ENCODE measurements around the gene EPS15.
"Not testable (repeated sequence)": the region's sequence is repeated elsewhere in the genome, so short reads cannot be mapped to it uniquely, and the experiment has no call there.

Gene EPS15

DNA sequence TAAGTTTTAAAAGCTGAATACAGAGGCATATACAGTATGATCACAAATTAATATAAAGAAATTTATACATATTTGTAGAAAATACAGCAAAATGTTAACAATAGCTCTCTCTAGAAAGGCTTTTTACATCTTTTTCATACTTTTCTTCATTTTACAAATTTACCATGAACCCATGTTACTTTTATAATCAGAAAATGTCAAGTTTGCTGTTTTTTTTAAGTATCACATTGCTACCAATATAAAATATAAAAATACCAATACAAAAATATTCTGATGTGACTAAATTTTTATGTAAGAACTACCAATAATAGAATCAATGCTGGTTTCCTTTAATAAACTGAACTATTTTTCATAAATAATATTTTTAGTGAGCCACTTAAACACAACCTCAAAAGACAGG, 104.3 kb downstream of the EPS15 start:
- no peak for DNase-seq (ENCODE audit: low read depth)
- no peak overlapping the region for H3K4me3 ChIP-seq (ENCODE audit: low read depth, low read length)
- TF ChIP-seq CTCF (IDR thresholded peaks at IDR 0.05; ENCODE audit: insufficient read depth, low read depth, low read length, missing control alignments) = no peak

DNA sequence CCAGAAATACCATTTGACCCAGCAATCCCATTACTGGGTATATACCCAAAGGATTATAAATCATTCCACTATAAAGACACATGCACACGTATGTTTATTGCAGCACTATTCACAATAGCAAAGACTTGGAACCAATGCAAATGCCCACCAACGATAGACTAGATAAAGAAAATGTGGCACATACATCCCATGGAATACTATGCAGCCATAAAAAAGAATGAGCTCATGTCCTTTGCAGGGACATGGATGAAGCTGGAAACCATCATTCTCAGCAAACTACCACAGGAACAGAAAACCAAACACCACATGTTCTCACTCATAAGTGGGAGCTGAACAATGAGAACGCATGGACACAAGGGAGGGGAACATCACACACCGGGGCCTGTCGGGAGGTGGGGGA, 107.2 kb downstream of the EPS15 start:
- H3K4me3 ChIP-seq (ENCODE audit: low read depth, low read length) = not testable (repeated sequence)

DNA sequence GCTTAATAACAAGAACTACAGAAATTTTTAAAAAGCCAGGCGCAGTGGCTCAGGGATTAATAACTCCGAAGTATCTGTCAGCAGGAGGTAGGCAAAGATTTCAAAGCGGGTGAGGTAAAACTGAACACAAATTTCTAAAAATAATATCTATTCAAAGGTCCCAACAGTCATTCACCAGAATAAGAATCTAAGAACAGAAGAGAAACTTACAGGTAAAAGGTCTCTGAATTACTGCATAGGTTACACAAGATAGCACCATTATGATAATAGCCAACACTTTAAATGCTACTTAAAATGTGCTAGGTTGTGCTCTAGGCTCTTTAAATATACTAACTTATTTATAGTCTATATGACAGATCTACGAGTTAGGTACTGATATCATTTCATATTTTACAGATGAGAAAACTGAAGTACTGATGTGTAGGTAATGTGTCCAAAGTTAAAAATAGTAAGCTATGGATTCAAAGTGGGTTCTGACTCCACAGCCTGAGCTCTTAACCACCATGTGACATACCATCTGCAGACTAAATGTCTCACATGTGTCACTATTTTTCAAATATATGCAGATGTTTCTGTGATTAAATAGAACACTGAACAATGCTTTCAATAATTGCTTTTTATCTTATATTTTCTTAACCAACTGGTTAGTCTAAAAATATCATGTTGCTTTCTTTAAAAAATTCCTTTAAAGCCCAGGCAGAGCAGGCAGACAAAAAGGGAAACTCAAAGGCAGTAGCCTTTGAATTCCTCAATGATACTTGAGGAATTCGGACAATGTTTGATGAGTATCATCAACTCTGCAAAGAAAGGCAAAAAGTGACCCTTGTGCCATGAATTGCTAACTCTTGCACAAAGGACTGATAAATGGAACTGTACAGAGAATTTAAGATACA, 108.3 kb downstream of the EPS15 start:
- DNase-seq (ENCODE audit: low read depth) = peak; percentile 24
- H3K4me3 ChIP-seq (ENCODE audit: low read depth, low read length) = no peak overlapping the region
- TF ChIP-seq CTCF (IDR thresholded peaks at IDR 0.05; ENCODE audit: insufficient read depth, low read depth, low read length, missing control alignments) = no peak

More for the DNA sequence above, 107.2 kb downstream of the EPS15 start:
- not testable (repeated sequence) for DNase-seq (ENCODE audit: low read depth)

DNA sequence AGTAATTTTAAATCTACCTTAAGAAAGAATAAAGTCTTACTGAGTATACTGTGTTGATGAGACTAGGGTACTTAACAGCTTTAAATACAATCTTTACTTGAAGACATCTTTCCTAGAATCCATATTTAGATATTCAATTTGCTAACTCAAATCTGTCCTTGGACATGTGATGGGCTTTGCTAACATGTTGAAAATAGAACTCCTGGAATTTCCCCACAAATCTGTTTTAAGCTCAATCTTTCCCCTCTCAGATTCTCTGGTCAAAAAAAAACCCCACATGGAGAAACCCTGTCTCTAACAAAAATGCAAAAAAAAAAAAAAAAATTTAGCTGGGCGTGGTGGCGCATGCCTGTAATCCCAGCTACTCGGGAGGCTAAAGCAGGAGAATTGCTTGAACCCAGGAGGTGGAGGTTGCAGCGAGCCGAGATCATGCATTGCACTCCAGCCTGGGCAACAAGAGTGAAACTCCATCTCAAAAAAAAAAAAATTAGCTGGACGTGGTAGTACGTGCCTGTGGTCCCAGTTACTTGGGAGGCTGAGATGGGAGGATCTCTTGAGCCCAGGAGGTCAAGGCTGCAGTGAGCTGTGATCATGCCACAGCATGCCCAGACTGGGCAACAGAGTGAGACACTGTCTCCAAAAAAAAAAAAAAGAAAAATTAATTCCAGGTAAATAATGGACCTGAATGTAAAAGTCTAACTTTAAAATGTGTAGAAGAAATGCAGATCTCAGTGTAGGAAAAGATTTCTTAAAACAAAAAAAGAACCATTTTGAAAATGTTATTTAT, 109.1 kb downstream of the EPS15 start:
- DNase-seq (ENCODE audit: low read depth) = peak; percentile 43
- not testable (repeated sequence) for H3K4me3 ChIP-seq (ENCODE audit: low read depth, low read length)

DNA sequence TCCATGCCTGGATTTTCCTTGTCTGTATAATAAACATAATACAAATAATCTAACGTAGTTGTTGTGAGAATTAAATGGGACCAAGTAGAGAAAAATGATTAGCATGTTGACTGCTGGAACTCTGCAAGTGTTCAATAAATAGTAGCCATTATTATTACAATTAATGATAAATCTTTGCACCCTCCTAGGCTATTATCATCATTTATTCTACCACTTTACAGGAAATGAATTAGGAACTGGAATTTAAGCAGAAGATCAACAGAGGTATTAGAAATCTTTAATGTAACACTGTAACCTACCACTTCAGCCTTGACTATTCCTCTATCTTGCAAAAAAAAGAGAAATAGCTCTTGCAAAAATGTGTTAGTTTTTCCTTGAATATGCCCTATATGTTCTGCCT, 126.8 kb downstream of the EPS15 start:
- no peak for DNase-seq (ENCODE audit: low read depth)
- TF ChIP-seq CTCF (IDR thresholded peaks at IDR 0.05; ENCODE audit: insufficient read depth, low read depth, low read length, missing control alignments) = no peak
- H3K4me3 ChIP-seq (ENCODE audit: low read depth, low read length) = no peak overlapping the region

- DNase-seq (ENCODE audit: low read depth); H3K4me3 ChIP-seq (ENCODE audit: low read depth, low read length): not testable (repeated sequence)
These were observed 128.4 kb downstream of the EPS15 start for GRCh38 chr1:51390641-51391040.

- not testable (repeated sequence) for H3K4me3 ChIP-seq (ENCODE audit: low read depth, low read length); DNase-seq (ENCODE audit: low read depth)
These were observed 131.8 kb downstream of the EPS15 start for GRCh38 chr1:51387288-51387687.

GRCh38 chr1:51386259-51386658, 132.8 kb downstream of the EPS15 start:
- DNase-seq (ENCODE audit: low read depth); H3K4me3 ChIP-seq (ENCODE audit: low read depth, low read length): not testable (repeated sequence)

GRCh38 chr1:51385776-51386175, 133.3 kb downstream of the EPS15 start:
- no peak for DNase-seq (ENCODE audit: low read depth)
- no peak for TF ChIP-seq CTCF (IDR thresholded peaks at IDR 0.05; ENCODE audit: insufficient read depth, low read depth, low read length, missing control alignments)
- H3K4me3 ChIP-seq (ENCODE audit: low read depth, low read length) = no peak overlapping the region
